Liver (tissue), 9 donors: ENCODE data around the gene ARCN1. TPM values are rescaled to one million over a fixed set of nuclear protein-coding genes. Genes with fewer than 3 reads are reported as not detected.

Experiments
- DNase-seq: peaks from one replicate; pipeline ENCODE4 v3.0.0-alpha.2; 2017; ENCODE audit warnings: low spot score
- H3K27ac ChIP-seq, 2 donors: one replicate each; pipeline ENCODE4 v1.7.0; 2013; ENCODE audit warnings: inconsistent platforms in 2 of 2, low read length in 2 of 2, control low read depth in 1 of 2, low read depth in 1 of 2, mild to moderate bottlenecking in 1 of 2
- H3K27me3 ChIP-seq, 4 donors: one replicate each; pipeline versions ENCODE4 v1.6.1 to v1.7.0; 2013; ENCODE audit warnings: low read length in 3 of 4, inconsistent platforms in 1 of 4, mild to moderate bottlenecking in 1 of 4, moderate library complexity in 1 of 4; ENCODE audit not compliant: control insufficient read depth in 4 of 4, insufficient read depth in 4 of 4
- H3K36me3 ChIP-seq, 4 donors: one replicate each; pipeline versions ENCODE4 v1.6.1 to v1.7.0; 2013; ENCODE audit warnings: low read length in 3 of 4, mild to moderate bottlenecking in 3 of 4, low read depth in 1 of 4, moderate library complexity in 1 of 4; ENCODE audit not compliant: control insufficient read depth in 4 of 4, insufficient read depth in 3 of 4
- H3K4me1 ChIP-seq, 4 donors: one replicate each; pipeline versions ENCODE4 v1.6.1 to v1.7.0; 2013; ENCODE audit warnings: low read length in 3 of 4, mild to moderate bottlenecking in 3 of 4, moderate library complexity in 1 of 4; ENCODE audit not compliant: control insufficient read depth in 4 of 4, insufficient read depth in 4 of 4
- H3K4me3 ChIP-seq, 3 donors: one replicate each; pipeline versions ENCODE4 v1.6.1 to v1.7.0; 2013; ENCODE audit warnings: low read length in 3 of 3, control low read depth in 1 of 3, low read depth in 1 of 3, mild to moderate bottlenecking in 1 of 3
- H3K9ac ChIP-seq, 2 donors: one replicate each; pipeline ENCODE4 v1.7.0; 2013; ENCODE audit warnings: low read length in 2 of 2, mild to moderate bottlenecking in 2 of 2, moderate library complexity in 2 of 2, control low read depth in 1 of 2, low read depth in 1 of 2
- H3K9me3 ChIP-seq, 4 donors: one replicate each; pipeline versions ENCODE4 v1.6.1 to v1.7.0; 2013; ENCODE audit warnings: low read length in 3 of 4; ENCODE audit not compliant: control insufficient read depth in 4 of 4
- EGR1 ChIP-seq, 2 donors: IDR thresholded peaks; 2 replicates each; pipeline ENCODE4 v1.6.1; 2016 to 2018; ENCODE audit warnings: antibody characterized with exemption in 2 of 2, low read depth in 2 of 2
- FOXA1 ChIP-seq: IDR thresholded peaks from 2 replicates; pipeline ENCODE4 v1.6.1; 2016; ENCODE audit warnings: antibody characterized with exemption
- FOXA2 ChIP-seq: IDR thresholded peaks from 2 replicates; pipeline ENCODE4 v1.6.1; 2016; ENCODE audit warnings: antibody characterized with exemption
- GABPA ChIP-seq, 2 donors: IDR thresholded peaks in 1 of 2; conservative IDR thresholded peaks in 1 of 2; 2 replicates each; pipeline ENCODE4 v1.6.1; 2016; ENCODE audit warnings: antibody characterized with exemption in 2 of 2, mild to moderate bottlenecking in 1 of 2, moderate library complexity in 1 of 2
- HNF4G ChIP-seq: IDR thresholded peaks from 2 replicates; pipeline ENCODE4 v1.6.1; 2016; ENCODE audit warnings: antibody characterized with exemption
- JUND ChIP-seq, 2 donors: IDR thresholded peaks; 2 replicates each; pipeline ENCODE4 v1.6.1; 2016; ENCODE audit warnings: antibody characterized with exemption in 2 of 2
- MAX ChIP-seq: IDR thresholded peaks from 2 replicates; pipeline ENCODE4 v1.6.1; 2016; ENCODE audit warnings: antibody characterized with exemption
- NR2F2 ChIP-seq: IDR thresholded peaks from 2 replicates; pipeline ENCODE4 v1.6.1; 2016; ENCODE audit warnings: antibody characterized with exemption
- RAD21 ChIP-seq, 2 donors: IDR thresholded peaks; 2 replicates each; pipeline ENCODE4 v1.6.1; 2016; ENCODE audit warnings: antibody characterized with exemption in 2 of 2, mild to moderate bottlenecking in 2 of 2
- REST ChIP-seq: IDR thresholded peaks from 2 replicates; pipeline ENCODE4 v1.6.1; 2016; ENCODE audit warnings: antibody characterized with exemption, mild to moderate bottlenecking
- RXRA ChIP-seq, 2 donors: IDR thresholded peaks; 2 replicates each; pipeline ENCODE4 v1.6.1; 2017 to 2018; ENCODE audit warnings: antibody characterized with exemption in 2 of 2, mild to moderate bottlenecking in 1 of 2
- SP1 ChIP-seq: IDR thresholded peaks from 2 replicates; pipeline ENCODE4 v1.6.1; 2018; ENCODE audit warnings: antibody characterized with exemption, mild to moderate bottlenecking
- TAF1 ChIP-seq: conservative IDR thresholded peaks from 2 replicates; pipeline ENCODE4 v1.6.1; 2016; ENCODE audit warnings: antibody characterized with exemption, mild to moderate bottlenecking
- YY1 ChIP-seq: IDR thresholded peaks from 2 replicates; pipeline ENCODE4 v1.6.1; 2016; ENCODE audit warnings: antibody characterized with exemption, mild to moderate bottlenecking
- ZBTB33 ChIP-seq: IDR thresholded peaks from 2 replicates; pipeline ENCODE4 v1.6.1; 2016; ENCODE audit warnings: antibody characterized with exemption
- WGBS: extraction: QIAGEN DNeasy Blood & Tissue Kit; methylation state at CpG from one replicate; pipeline ENCODE4 v1.1.7; 2013; 5-methylcytosine and 5-hydroxymethylcytosine counted together
- polyA plus RNA-seq, 2 donors: library from polyadenylated mRNA; stranded (reverse) in 1 of 2; unstranded in 1 of 2; fragments of 200-250 nt in 1 of 2; fragments of >200 nt in 1 of 2; fragmentation: Nextera tagmentation in 1 of 2; extraction: Ambion mirVana in 1 of 2; gene quantifications; one replicate each; pipeline versions ENCODE4 v1.2.1 to v1.2.3, GENCODE V29; 2013 to 2015
- total RNA-seq, 2 donors: library from RNA; depleted of rRNA; stranded (reverse); fragments of >200 nt; gene quantifications; one replicate each; pipeline ENCODE4 v1.2.3, GENCODE V29; 2014
- donor health status: healthy.
- donor health status: healthy.
- donor health status: healthy.
- donor health status: healthy.
- donor health status: healthy.

ARCN1 gene
- total and polyA plus RNA-seq, 4 donors, result 36.7 to 95.4 (median 51.8) TPM

- Histone ChIP-seq H3K27ac (peak overlapping the region; percentile 8 to 75), H3K4me1 (peaks cover 0 to 28% (median 17%) of the 10 kb centered on the region in 4 donors), H3K4me3 (peak overlapping the region in 1 of 3 donors; percentile 55), H3K9me3 (no peaks in the 10 kb centered on the region), H3K9ac (no peak overlapping the region), H3K27me3 (peaks cover 0 to 2% (median 0%) of the 10 kb centered on the region in 4 donors), H3K36me3 (no peaks in the 10 kb centered on the region)
- DNase-seq, result no peak
- WGBS, result 17% methylated on average over 57 of the region's 57 CpGs
- TF ChIP-seq MAX (no peak), ZBTB33 (no peak), SP1 (no peak), RXRA (IDR thresholded peaks at IDR 0.05) (no peak), NR2F2 (no peak), RAD21 (IDR thresholded peaks at IDR 0.05) (no peak), REST (no peak), FOXA2 (no peak), JUND (IDR thresholded peaks at IDR 0.05) (no peak), EGR1 (IDR thresholded peaks at IDR 0.05; ENCODE audit: low read depth in 2 of 2) (no peak), HNF4G (no peak), TAF1 (no peak), FOXA1 (no peak), GABPA (IDR thresholded peaks at IDR 0.05 in 1 of 2, conservative IDR thresholded peaks at IDR 0.05 in 1 of 2) (no peak), YY1 (no peak)
Measured at GRCh38 chr11:118609380-118610224, 37.4 kb downstream of the ARCN1 start.

- Histone ChIP-seq H3K27me3 (peaks cover 0 to 2% (median 0%) of the 10 kb centered on the region in 4 donors), H3K9ac (no peak overlapping the region), H3K36me3 (no peaks in the 10 kb centered on the region), H3K27ac (peak overlapping the region; percentile 9 to 75), H3K4me3 (peak overlapping the region in 1 of 3 donors; percentile 55), H3K4me1 (peaks cover 0 to 28% (median 17%) of the 10 kb centered on the region in 4 donors), H3K9me3 (no peaks in the 10 kb centered on the region)
- no peak for TF ChIP-seq JUND (IDR thresholded peaks at IDR 0.05)
- no peak for TF ChIP-seq HNF4G
- no peak for TF ChIP-seq MAX
- no peak for TF ChIP-seq FOXA1
- no peak for TF ChIP-seq EGR1 (IDR thresholded peaks at IDR 0.05; ENCODE audit: low read depth in 2 of 2)
- 10% methylated on average over 42 of the region's 42 CpGs for WGBS
- no peak for DNase-seq
Measured at GRCh38 chr11:118610225-118610772, 38.1 kb downstream of the ARCN1 start.
